ENCODE measurements around the gene OPN1MW2.
"Not testable (repeated sequence)": the region's sequence is repeated elsewhere in the genome, so short reads cannot be mapped to it uniquely, and the experiment has no call there.

Gene OPN1MW2

GRCh38 chrX:154219456-154219855 lies at the start of gene OPN1MW2:
Gene OPN1MW2 (plus strand): TSS chrX:154219756. CDS start chrX:154219816, 60 bp downstream.
- DNase-seq (ENCODE audit: low spot score) = not testable (repeated sequence)

- not testable (repeated sequence) for DNase-seq (ENCODE audit: low spot score)
These were observed 47.0 kb upstream of the OPN1MW2 start for GRCh38 chrX:154172535-154172943.

- not testable (repeated sequence) for DNase-seq (ENCODE audit: low spot score)
These were observed 45.2 kb upstream of the OPN1MW2 start for GRCh38 chrX:154174356-154174755.

GRCh38 chrX:154182296-154182695 lies 37.3 kb upstream of the OPN1MW2 start, which contains the start of gene OPN1MW:
Gene OPN1MW (plus strand): TSS chrX:154182596. CDS start chrX:154182678, 82 bp downstream.
- not testable (repeated sequence) for DNase-seq (ENCODE audit: low spot score)

GRCh38 chrX:154183794-154184193 lies 35.8 kb upstream of the OPN1MW2 start:
- DNase-seq (ENCODE audit: low spot score) = not testable (repeated sequence)

- not testable (repeated sequence) for DNase-seq (ENCODE audit: low spot score)
These were observed 26.7 kb upstream of the OPN1MW2 start for GRCh38 chrX:154192846-154193245.

GRCh38 chrX:154194316-154194715 lies 25.2 kb upstream of the OPN1MW2 start:
- DNase-seq (ENCODE audit: low spot score) = not testable (repeated sequence)

GRCh38 chrX:154196466-154196865 lies 23.1 kb upstream of the OPN1MW2 start:
- DNase-seq (ENCODE audit: low spot score) = not testable (repeated sequence)

- DNase-seq (ENCODE audit: low spot score) = not testable (repeated sequence)
These were observed 9.7 kb upstream of the OPN1MW2 start for GRCh38 chrX:154209670-154210418.

GRCh38 chrX:154211057-154211456 lies 8.5 kb upstream of the OPN1MW2 start:
- DNase-seq (ENCODE audit: low spot score) = not testable (repeated sequence)

GRCh38 chrX:154211499-154211898 lies 8.1 kb upstream of the OPN1MW2 start:
- DNase-seq (ENCODE audit: low spot score) = not testable (repeated sequence)

GRCh38 chrX:154225292-154225691 lies 5.7 kb downstream of the OPN1MW2 start:
- not testable (repeated sequence) for DNase-seq (ENCODE audit: low spot score)

- not testable (repeated sequence) for DNase-seq (ENCODE audit: low spot score)
These were observed 7.2 kb downstream of the OPN1MW2 start for GRCh38 chrX:154226706-154227105.

- not testable (repeated sequence) for DNase-seq (ENCODE audit: low spot score)
These were observed 11.9 kb downstream of the OPN1MW2 start for GRCh38 chrX:154231443-154231842.

- DNase-seq (ENCODE audit: low spot score) = not testable (repeated sequence)
These were observed 14.1 kb downstream of the OPN1MW2 start for GRCh38 chrX:154233620-154234019.

- DNase-seq (ENCODE audit: low spot score) = not testable (repeated sequence)
These were observed 19.5 kb downstream of the OPN1MW2 start for GRCh38 chrX:154238939-154239559.

GRCh38 chrX:154239982-154240503 lies 20.5 kb downstream of the OPN1MW2 start:
- DNase-seq (ENCODE audit: low spot score) = not testable (repeated sequence)

- DNase-seq (ENCODE audit: low spot score) = not testable (repeated sequence)
These were observed 28.0 kb downstream of the OPN1MW2 start for GRCh38 chrX:154247377-154248045.

GRCh38 chrX:154248076-154248475 lies 28.5 kb downstream of the OPN1MW2 start:
- DNase-seq (ENCODE audit: low spot score) = not testable (repeated sequence)

GRCh38 chrX:154257282-154257681 lies 37.7 kb downstream of the OPN1MW2 start, which contains the start of gene OPN1MW3:
Gene OPN1MW3 (plus strand): TSS chrX:154257582. CDS start chrX:154257620, 38 bp downstream.
- DNase-seq (ENCODE audit: low spot score) = not testable (repeated sequence)

GRCh38 chrX:154258711-154259110 lies 39.2 kb downstream of the OPN1MW2 start:
- not testable (repeated sequence) for DNase-seq (ENCODE audit: low spot score)

GRCh38 chrX:154263072-154263471 lies 43.5 kb downstream of the OPN1MW2 start:
- DNase-seq (ENCODE audit: low spot score) = not testable (repeated sequence)

All from GM03348 (cell line).